ENCODE data around the gene COPRS. TPM values are rescaled to one million over a fixed set of nuclear protein-coding genes. Genes with fewer than 3 reads are reported as not detected.

Gene COPRS
- polyA plus RNA-seq, 1 donor (not counting 4 experiments of a cell fraction or from before 2014, with no cell fraction given), result 30.3 TPM

GRCh38 chr17:31857920-31858641 lies 963 bp downstream of the COPRS start:
- Histone ChIP-seq H2AFZ (ENCODE audit: control insufficient read depth, low read length) (peak overlapping the region; percentile 69), H3K79me2 (ENCODE audit: control insufficient read depth, insufficient read depth, low read length) (peaks cover 2% of the 10 kb centered on the region), H3K9ac (ENCODE audit: control insufficient read depth, extremely low read depth, insufficient read depth, low read length) (peak overlapping the region; percentile 73), H4K20me1 (ENCODE audit: control insufficient read depth, extremely low read depth, insufficient read depth, low read length) (no peaks in the 10 kb centered on the region), H3K9me3 (ENCODE audit: control insufficient read depth, low read depth, low read length) (no peaks in the 10 kb centered on the region), H3K27me3 (ENCODE audit: control insufficient read depth, extremely low read depth, insufficient read depth, low read length) (no peaks in the 10 kb centered on the region), H3K4me1 (ENCODE audit: control insufficient read depth, extremely low read depth, insufficient read depth, low read length) (peaks cover 13% of the 10 kb centered on the region), H3K36me3 (ENCODE audit: control insufficient read depth in 2 of 2, extremely low read depth in 1 of 2, insufficient read depth in 2 of 2, low read length in 2 of 2) (peaks cover under 1 to 7% of the 10 kb centered on the region in 2 experiments), H3K9me1 (ENCODE audit: control insufficient read depth, extremely low read depth, insufficient read depth, low read length) (no peaks in the 10 kb centered on the region), H3K4me2 (ENCODE audit: control insufficient read depth, extremely low read depth, insufficient read depth, low read depth, low read length) (peak overlapping the region; percentile 93), H3K4me3 (ENCODE audit: control insufficient read depth in 2 of 3, extremely low read depth in 1 of 3, insufficient read depth in 2 of 3, low read depth in 1 of 3, low read length in 3 of 3) (peak overlapping the region; percentile 65 to 78 (median 66)), H3K27ac (ENCODE audit: control insufficient read depth, insufficient read depth, low read length) (peak overlapping the region; percentile 48)
- DNase-seq (ENCODE audit: low read depth, low spot score) (no peak), FAIRE-seq (peak; percentile 53)
- dilution Hi-C loops (cut with MboI; ENCODE audit: extremely low pct_ligation_motif_present, low sequenced_read_pairs), result loop anchor here (25.0 kb wide), 1 partner anchor 421 kb away; no protein-coding TSS in a partner anchor
- TF ChIP-seq EZH2 (IDR thresholded peaks at IDR 0.05; ENCODE audit: low read length), result no peak
- TF ChIP-seq CTCF (optimal IDR thresholded peaks at IDR 0.05 in 1 of 3, IDR thresholded peaks at IDR 0.05 in 1 of 3, conservative IDR thresholded peaks at IDR 0.05 in 1 of 3; ENCODE audit: extremely low read depth in 1 of 3, insufficient read depth in 2 of 3, low read length in 3 of 3), result no peak

- peaks cover 2% of the 10 kb centered on the region for H3K79me2 ChIP-seq (ENCODE audit: control insufficient read depth, insufficient read depth, low read length)
- H3K4me2 ChIP-seq (ENCODE audit: control insufficient read depth, extremely low read depth, insufficient read depth, low read depth, low read length), result no peak overlapping the region
- no peak overlapping the region for H3K9ac ChIP-seq (ENCODE audit: control insufficient read depth, extremely low read depth, insufficient read depth, low read length)
- no peaks in the 10 kb centered on the region for H3K9me3 ChIP-seq (ENCODE audit: control insufficient read depth, low read depth, low read length)
- H3K9me1 ChIP-seq (ENCODE audit: control insufficient read depth, extremely low read depth, insufficient read depth, low read length), result no peaks in the 10 kb centered on the region
- H2AFZ ChIP-seq (ENCODE audit: control insufficient read depth, low read length), result no peak overlapping the region
- no peak overlapping the region for H3K4me3 ChIP-seq (ENCODE audit: control insufficient read depth in 2 of 3, extremely low read depth in 1 of 3, insufficient read depth in 2 of 3, low read depth in 1 of 3, low read length in 3 of 3)
- peaks cover 13% of the 10 kb centered on the region for H3K4me1 ChIP-seq (ENCODE audit: control insufficient read depth, extremely low read depth, insufficient read depth, low read length)
- dilution Hi-C loops (cut with MboI; ENCODE audit: extremely low pct_ligation_motif_present, low sequenced_read_pairs), result loop anchor here (25.0 kb wide), 1 partner anchor 419 kb away; no protein-coding TSS in a partner anchor
- H3K27me3 ChIP-seq (ENCODE audit: control insufficient read depth, extremely low read depth, insufficient read depth, low read length), result no peaks in the 10 kb centered on the region
- H3K27ac ChIP-seq (ENCODE audit: control insufficient read depth, insufficient read depth, low read length), result no peak overlapping the region
- peaks cover 10 to 16% of the 10 kb centered on the region in 2 experiments for H3K36me3 ChIP-seq (ENCODE audit: control insufficient read depth in 2 of 2, extremely low read depth in 1 of 2, insufficient read depth in 2 of 2, low read length in 2 of 2)
- no peak for FAIRE-seq
- DNase-seq (ENCODE audit: low read depth, low spot score), result no peak
- H4K20me1 ChIP-seq (ENCODE audit: control insufficient read depth, extremely low read depth, insufficient read depth, low read length), result no peaks in the 10 kb centered on the region
- TF ChIP-seq EZH2 (IDR thresholded peaks at IDR 0.05; ENCODE audit: low read length) (no peak), CTCF (optimal IDR thresholded peaks at IDR 0.05 in 1 of 3, IDR thresholded peaks at IDR 0.05 in 1 of 3, conservative IDR thresholded peaks at IDR 0.05 in 1 of 3; ENCODE audit: extremely low read depth in 1 of 3, insufficient read depth in 2 of 3, low read length in 3 of 3) (no peak)
Observed at GRCh38 chr17:31856750-31857149, 2.3 kb downstream of the COPRS start.

All from keratinocyte (primary cell).